COLO668 (cell line): Measurements from ENCODE around the gene TACSTD2.
"Not testable (repeated sequence)": the region's sequence is repeated elsewhere in the genome, so short reads cannot be mapped to it uniquely, and the experiment has no call there.

ENCODE experiments used
- DNase-seq: peaks from one replicate; lab custom pipeline; 2025; ENCODE audit not compliant: unreplicated experiment; lab: John Stamatoyannopoulos, UW

TACSTD2 gene

GRCh38 chr1:58588396-58588795 is 11.3 kb upstream of the TACSTD2 start:
- DNase-seq: no peak

GRCh38 chr1:58587667-58588066 is 10.6 kb upstream of the TACSTD2 start:
- no peak for DNase-seq

GRCh38 chr1:58586271-58586670 is 9.2 kb upstream of the TACSTD2 start:
- DNase-seq: no peak

- no peak for DNase-seq
Observed at GRCh38 chr1:58585581-58586151, 8.6 kb upstream of the TACSTD2 start.

DNA sequence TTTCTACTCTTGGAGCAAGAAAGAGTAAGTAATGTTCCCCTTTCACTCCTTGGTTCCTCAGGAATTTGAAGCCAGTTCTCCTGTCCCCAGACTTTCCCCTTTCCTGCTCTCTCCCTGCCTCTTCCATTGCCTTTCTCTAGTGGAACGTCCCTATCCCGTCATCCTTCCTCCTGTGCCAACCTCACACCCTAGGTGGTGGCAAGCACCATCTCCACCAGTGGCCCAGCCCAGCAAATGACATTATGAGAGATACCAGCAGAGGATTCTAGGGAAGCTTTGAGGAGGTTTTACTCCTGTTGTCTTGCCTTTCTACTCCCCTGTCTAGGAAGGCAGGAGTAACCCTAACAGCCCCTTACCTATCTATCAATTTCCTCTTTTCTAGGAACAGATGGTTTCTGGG is 8.1 kb upstream of the TACSTD2 start:
- no peak for DNase-seq

DNA sequence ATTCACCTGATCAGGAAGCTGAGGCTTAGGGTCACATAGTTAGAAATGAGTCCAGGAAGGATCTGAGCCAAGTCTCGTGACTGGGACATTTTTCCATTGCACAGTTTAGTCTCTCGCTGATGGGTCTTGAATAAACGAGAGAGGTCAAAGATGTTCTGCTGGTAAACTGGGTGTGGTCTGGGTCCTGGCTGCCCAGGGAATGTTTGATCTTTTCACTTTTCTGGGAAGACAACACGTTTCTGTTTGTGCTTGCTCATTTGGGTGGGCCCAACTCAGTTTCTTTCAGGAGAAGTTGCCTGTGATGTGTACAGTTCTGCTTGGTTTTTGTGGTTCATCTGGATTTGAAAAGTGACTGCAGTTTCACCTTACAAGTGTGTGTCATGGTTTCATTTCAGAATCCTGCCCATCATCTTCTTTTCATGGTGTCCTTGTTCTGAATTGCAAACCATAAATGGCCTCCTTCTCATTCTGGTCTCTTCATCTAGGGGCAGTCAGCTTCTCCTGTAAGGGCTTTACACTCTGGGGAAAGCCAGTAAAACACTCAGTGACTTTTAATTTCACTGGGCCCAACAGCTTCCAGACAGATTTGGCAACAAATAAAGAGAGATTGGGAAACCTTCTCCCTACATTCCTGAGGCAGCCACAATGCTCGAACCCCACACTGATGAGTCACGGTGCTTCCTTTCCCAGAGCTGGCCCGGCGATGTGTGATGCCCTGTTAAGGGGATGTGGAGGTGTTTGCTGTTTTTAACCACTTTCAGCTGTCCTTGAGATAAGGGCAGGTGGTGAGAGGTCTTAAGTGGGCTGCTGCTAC is 7.2 kb upstream of the TACSTD2 start:
- DNase-seq: no peak

DNA sequence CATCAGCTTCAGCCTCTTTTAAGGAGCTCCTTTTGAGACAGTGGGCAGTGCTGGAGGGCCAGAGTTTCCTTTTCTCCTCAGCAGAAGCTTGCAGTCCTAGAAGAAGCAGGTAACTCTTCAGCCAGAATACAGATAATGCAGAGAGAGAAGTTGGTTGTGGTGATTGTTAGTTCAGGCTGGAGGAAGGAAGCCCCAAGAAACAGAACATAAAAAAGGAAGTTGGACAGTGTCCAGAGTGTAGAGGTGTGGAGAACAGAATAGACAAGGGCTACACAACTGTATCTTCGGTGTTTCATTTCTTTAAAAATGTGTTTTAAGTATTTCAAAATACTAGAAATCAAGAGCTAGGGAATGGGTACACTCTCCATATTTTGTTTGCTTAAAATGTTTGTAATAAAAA is 6.4 kb upstream of the TACSTD2 start:
- no peak for DNase-seq

DNA sequence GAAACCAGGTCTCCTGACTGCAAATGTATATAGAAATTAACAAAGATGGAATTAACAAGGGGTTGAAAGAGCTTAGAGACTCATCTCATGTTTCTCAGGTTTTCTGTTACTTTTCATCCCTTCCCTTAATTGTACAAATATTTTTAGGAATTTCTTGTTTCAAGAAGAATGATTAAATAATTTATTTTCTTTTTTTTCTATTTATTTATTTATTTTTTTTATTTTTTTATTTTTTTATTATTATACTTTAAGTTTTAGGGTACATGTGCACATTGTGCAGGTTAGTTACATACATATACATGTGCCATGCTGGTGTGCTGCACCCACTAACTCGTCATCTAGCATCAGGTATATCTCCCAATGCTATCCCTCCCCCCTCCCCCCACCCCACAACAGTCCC is 5.1 kb upstream of the TACSTD2 start:
- DNase-seq: not testable (repeated sequence)

GRCh38 chr1:58581641-58582040 is 4.6 kb upstream of the TACSTD2 start:
- DNase-seq: no peak

- no peak for DNase-seq
Observed at GRCh38 chr1:58580186-58580585, 3.1 kb upstream of the TACSTD2 start.

DNA sequence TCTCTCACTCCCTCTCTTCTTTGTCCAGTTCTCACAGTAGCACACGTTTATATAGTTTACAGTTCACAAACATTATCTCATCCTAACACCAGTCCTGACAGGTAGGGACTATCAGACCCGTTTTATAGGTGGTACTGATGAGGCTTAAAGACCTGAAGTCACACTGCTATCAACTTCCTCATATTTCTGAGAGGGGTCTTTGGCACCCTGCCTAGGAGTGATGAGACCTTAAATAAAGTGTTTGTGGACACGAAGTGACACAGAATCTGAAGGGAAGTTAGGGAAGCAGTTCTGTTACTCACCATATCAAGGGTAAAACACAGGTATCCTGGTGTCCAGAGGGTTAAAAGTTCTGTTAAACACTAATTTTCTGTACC is 590 bp upstream of the TACSTD2 start:
- DNase-seq: no peak

DNA sequence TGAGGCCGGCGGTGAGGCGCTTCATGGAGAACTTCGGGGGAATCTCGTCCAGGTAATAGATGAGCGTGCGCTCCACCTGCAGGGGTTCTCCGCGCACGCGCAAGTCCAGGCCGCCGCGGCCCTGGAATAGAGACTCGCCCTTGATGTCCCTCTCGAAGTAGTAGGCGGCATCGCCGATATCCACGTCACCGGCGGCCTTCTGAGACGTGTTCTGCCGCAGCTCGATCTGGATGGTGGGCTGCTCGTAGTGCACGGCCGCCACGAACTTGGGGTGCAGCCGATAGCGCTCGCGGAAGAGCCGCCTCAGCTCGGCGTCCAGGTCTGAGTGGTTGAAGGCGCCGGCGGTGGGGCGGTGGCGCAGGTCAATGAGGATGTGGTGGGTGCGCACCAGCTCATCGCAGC is 726 bp downstream of the TACSTD2 start:
- DNase-seq: peak; percentile 57

DNA sequence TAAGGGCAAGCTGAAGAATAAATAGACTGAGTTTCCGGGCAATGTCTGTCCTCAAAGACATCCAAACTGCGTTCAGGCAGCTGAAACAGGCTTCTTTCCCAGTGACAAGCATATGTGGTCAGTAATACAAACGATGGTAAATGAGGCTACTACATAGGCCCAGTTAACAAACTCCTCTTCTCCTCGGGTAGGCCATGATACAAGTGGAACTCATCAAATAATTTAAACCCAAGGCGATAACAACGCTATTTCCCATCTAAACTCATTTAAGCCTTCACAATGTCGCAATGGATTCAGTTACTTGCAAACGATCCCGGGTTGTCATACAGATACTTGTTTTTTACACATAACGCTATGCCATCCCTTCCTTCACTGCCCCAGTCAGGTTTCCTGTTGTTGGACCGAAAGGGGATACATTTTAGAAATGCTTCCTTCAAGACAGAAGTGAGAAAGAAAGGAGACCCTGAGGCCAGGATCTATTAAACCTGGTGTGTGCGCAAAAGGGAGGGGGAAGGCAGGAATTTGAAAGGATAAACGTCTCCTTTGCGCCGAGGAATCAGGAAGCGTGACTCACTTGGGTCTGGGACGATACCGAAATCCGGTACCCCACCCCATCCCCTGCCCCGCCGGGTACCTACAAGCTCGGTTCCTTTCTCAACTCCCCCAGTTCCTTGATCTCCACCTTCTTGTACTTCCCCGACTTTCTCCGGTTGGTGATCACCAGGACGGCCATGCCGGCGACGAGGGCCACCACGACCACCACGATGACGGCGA is 1.3 kb downstream of the TACSTD2 start:
- DNase-seq: no peak

DNA sequence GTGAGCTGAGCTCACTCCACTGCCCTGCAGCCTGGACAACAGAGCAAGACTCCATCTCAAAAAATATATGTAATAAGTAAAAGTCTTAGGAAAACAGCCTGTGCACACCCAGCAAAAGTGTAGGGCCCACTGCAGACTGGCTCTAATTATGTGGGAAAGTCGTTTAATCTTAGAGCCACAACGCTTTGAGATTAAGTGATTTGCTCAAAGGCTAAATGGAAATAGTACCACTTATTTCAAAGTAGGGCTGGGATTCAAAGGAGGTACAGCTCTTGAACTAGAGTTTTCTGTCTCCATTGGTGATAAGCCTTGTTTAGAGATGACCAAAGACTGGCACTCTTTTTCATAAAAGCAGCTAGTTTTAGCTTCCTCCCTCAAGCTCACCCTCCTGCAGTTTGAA is 2.2 kb downstream of the TACSTD2 start:
- DNase-seq: no peak

DNA sequence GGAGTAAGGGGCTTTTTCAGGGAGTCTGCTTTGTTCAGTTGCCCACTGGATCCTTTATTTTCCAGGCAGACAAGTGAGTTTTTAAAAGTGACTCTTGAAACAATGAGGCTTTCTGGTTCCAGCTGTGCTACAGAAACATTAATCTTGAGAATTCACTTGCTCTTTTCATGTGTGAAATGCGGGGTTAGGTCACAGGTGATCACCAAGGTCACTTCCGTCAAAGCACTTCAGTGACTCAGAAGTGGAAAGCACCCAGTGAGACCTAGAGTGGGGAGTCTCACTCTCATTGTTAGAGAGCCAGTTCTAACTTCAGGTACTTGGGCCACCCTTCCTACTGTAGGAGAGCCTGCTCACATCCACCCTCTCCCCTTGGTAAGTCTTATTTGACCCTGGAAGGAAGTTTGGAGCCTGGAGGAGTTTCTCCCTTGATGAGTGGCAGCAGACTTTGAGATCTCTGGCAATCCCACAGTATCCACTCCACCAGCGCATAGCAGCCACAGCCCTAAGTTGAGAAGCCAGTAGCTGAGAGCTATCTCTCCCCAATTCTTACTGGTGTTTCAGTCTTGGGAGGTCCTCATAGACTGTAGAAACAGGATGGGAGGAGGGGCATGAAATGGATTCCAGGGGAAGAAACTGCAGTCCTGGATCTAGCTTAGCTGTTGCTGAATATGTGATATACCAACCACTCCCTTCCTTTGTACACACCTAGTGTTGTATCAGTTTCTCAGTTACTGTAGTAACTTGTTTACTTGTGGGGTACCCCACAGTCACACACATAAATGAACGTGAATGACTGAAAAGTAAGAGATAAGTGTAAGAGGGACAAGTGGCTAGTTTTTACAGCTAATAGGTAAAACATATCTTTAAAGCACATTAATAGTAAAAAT is 3.1 kb downstream of the TACSTD2 start:
- DNase-seq: no peak

- no peak for DNase-seq
Observed at GRCh38 chr1:58573138-58573537, 3.9 kb downstream of the TACSTD2 start.

DNA sequence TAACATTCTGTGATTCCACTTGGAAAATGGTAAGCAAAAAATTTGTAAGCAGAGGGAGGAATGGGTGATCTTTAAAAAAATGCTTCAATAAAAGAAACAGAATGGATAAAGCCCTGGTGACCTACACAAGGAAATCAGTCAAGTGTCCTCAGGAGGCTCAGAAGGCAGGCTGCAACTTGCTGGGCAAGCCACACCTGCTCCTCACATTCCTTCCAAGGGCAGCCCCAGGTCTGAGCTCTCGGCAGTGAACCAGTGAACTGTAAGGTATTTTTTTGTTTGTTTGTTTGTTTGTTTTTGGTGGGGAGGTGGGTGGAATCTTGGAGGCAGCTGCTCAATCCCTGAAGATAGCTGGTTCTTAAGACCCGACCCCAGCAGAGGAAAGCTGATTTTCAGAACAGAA is 4.4 kb downstream of the TACSTD2 start:
- no peak for DNase-seq

DNA sequence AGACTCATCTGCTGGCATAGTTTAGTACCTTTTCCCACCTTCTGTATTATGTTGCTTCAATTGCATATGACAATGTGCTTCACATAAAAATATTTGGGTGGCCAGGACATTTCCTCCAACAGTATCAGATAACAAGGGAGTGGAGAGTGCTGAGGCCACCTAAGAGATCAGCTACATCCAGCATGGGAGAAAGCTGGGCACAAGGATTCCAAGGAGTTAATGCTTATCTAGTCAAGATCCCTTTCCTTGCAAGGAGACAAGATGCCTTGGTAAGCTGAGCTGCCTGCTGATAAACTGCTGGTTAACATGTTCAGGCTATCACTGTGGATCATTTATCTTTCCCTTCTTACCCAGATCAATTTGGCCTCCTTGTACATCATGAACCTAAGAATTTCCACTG is 5.4 kb downstream of the TACSTD2 start:
- DNase-seq: no peak

- DNase-seq: no peak
Observed at GRCh38 chr1:58570817-58571216, 6.2 kb downstream of the TACSTD2 start.

DNA sequence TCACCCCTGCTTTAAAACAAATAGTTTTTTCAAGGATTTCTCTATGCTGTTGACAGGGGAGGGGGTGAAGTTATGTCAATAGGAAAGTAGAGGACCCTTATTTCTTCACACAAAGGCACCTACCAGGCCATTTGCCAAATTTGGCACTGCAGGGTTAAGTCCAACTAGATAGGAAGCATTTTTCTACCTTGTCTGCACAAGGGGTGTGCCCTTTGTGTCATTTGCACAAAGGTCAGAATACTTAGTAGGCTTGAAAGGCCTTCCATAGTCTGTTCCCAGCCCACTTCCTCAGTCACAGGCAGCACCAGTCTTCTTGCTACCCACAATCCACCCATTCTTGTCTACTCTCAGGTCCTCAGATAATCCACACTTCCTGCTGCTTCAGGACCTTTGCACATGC is 7.0 kb downstream of the TACSTD2 start:
- no peak for DNase-seq

GRCh38 chr1:58568911-58569310 is 8.1 kb downstream of the TACSTD2 start:
- no peak for DNase-seq
